Stimulated activated CD4-positive, alpha-beta T cell treated with anti-CD3 and anti-CD28 coated beads, Interleukin-1b, Interleukin-23, amount 100 ng/mL, for 24 hours (primary cell): Measurements from ENCODE around the gene C19orf38.

Source experiments
- DNase-seq, 4 experiments: peaks; one replicate each; pipeline ENCODE4 v3.0.0-alpha.2; 2020; ENCODE audit warnings: low read depth in 4 of 4, low spot score in 1 of 4

Gene C19orf38

DNA sequence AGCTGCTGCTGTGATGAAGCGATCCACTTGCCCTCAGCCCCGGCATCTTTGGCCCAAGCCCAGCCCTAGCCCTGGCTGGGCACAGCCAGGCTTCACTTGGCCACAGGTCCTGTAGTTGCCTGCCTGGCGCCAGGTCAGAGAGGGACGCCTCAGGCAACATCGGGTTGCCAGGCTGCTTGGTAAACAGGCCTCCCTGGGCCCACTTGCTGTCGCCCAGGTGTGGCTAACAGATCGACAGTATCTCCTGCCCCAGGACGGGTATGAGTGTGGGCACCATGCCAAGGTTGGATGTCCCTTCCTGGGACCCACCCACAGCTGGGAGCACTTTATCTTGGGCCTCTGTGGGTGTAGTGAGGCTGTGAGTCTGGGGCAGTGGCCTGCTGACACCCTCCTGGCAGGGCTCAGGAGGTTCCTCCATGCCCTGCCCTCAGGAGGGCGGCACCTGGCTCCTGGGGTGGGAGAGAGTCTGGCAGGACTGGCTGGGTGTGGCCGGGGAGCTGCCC is 51.0 kb downstream of the C19orf38 start:
- DNase-seq = no peak

GRCh38 chr19:10907925-10908324 is 59.7 kb downstream of the C19orf38 start:
- no peak for DNase-seq

DNA sequence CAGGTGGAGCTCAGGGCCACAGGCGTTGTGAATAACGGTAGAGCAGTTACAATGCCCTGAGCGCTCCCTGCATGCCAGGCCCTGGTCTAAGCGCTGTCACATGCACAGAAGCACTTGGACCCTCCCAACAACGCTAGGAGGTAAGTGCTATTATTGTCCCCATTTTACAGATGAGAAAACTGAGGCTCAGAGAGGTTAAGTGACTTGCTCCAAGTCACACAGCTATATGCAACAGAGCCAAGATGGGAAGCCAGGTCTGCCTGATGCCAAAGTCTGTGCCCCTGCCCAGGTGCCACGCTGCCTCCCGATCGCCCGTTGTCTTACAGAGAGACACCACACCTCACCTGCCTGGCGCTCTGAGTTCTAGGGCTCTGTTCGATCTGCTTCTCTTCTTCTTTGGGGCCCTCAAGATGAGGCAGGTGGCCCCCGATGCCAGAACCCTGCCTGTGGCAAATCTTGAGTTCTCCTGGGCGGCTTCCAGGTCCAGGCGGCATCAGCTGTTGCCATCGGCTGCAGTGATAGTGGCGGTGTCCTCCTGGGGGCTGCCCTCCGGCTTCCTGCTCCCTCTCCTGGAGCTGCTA is 60.3 kb downstream of the C19orf38 start:
- no peak for DNase-seq

DNA sequence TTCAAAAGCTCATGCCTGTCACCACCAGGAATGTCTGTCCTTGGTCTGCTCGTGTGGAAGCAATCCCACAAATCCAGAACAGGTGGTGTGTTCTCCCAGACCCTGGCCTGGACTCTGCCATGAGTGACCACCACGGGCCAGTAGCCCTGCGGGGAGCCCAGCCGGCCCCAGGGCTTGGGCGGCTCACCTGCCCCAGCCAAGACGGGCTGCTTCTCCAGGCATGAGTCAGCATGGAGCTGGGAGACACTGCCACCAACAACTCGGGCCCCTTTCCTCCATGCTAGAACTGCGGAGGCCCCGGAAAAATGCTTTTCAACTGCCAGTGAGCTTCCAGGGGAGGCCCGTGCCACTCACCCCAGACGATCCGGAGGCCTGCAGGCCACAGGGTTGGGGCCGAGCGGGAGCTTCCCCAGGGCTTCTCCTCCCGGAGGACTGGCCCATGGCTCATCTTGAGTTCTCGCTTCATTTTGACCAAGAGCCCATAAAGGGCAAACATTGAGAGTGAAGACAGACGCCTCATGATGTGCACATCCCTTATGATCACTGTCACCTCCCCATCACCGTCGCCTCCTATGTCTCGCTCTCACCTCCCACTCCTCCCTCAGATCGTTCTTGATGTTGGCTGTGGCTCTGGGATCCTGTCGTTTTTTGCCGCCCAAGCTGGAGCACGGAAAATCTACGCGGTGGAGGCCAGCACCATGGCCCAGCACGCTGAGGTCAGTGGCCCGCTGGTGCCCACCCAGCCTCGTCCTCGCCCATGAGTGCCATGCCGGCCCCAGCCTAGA is 63.6 kb downstream of the C19orf38 start:
- DNase-seq = no peak

GRCh38 chr19:10912619-10913018 is 64.4 kb downstream of the C19orf38 start:
- no peak for DNase-seq

- DNase-seq = no peak
Observed at GRCh38 chr19:10913716-10914340, 65.6 kb downstream of the C19orf38 start.

- no peak for DNase-seq
Observed at GRCh38 chr19:10915130-10916091, 67.2 kb downstream of the C19orf38 start.

DNA sequence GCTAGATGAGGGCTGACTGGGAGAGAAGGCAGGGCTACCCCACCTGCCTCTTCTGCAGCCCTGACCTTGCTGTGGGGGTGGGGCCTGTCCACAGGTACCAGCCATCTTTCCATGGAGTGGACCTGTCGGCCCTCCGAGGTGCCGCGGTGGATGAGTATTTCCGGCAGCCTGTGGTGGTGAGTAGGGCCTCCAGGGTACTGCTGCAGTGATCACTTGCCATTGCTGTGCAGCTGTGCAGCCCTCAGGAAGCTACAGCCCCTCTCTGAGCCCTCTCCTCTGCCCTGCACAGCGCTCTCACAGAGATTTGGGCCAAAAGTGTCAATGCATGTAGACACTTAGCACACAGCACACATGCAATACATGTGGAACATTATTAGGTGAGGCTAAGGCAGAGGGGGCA is 68.4 kb downstream of the C19orf38 start:
- no peak for DNase-seq

GRCh38 chr19:10918359-10918758 is 70.1 kb downstream of the C19orf38 start:
- no peak for DNase-seq
